ENCODE results near the gene RASSF3.

DNA sequence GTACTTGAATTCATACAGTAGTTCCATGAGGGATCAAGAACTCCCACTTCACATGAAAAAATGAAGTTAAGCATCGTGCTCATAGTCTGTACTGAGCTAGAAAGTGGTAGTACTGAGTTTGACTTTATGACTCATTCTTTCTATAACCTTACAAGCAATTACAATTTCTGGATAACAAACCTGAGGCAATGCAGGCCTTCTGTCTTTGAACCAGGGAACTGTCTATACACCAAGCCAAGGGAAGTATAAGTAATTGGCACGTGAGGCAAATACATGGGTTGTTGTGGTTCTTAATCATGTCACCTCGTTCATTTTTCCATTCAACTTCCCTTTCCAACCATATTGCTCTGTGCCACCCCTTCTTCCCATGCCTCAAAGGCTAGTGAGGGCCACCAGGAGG lies 132.1 kb downstream of the RASSF3 start:
- TF ChIP-seq, protein P1, sequence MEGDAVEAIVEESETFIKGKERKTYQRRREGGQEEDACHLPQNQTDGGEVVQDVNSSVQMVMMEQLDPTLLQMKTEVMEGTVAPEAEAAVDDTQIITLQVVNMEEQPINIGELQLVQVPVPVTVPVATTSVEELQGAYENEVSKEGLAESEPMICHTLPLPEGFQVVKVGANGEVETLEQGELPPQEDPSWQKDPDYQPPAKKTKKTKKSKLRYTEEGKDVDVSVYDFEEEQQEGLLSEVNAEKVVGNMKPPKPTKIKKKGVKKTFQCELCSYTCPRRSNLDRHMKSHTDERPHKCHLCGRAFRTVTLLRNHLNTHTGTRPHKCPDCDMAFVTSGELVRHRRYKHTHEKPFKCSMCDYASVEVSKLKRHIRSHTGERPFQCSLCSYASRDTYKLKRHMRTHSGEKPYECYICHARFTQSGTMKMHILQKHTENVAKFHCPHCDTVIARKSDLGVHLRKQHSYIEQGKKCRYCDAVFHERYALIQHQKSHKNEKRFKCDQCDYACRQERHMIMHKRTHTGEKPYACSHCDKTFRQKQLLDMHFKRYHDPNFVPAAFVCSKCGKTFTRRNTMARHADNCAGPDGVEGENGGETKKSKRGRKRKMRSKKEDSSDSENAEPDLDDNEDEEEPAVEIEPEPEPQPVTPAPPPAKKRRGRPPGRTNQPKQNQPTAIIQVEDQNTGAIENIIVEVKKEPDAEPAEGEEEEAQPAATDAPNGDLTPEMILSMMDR (IDR thresholded peaks at IDR 0.05; ENCODE audit: insufficient read depth, low read length) = no peak
- TF ChIP-seq POLR2AphosphoS5 (IDR thresholded peaks at IDR 0.05; ENCODE audit: low read depth) = no peak
- TF ChIP-seq, protein P2, sequence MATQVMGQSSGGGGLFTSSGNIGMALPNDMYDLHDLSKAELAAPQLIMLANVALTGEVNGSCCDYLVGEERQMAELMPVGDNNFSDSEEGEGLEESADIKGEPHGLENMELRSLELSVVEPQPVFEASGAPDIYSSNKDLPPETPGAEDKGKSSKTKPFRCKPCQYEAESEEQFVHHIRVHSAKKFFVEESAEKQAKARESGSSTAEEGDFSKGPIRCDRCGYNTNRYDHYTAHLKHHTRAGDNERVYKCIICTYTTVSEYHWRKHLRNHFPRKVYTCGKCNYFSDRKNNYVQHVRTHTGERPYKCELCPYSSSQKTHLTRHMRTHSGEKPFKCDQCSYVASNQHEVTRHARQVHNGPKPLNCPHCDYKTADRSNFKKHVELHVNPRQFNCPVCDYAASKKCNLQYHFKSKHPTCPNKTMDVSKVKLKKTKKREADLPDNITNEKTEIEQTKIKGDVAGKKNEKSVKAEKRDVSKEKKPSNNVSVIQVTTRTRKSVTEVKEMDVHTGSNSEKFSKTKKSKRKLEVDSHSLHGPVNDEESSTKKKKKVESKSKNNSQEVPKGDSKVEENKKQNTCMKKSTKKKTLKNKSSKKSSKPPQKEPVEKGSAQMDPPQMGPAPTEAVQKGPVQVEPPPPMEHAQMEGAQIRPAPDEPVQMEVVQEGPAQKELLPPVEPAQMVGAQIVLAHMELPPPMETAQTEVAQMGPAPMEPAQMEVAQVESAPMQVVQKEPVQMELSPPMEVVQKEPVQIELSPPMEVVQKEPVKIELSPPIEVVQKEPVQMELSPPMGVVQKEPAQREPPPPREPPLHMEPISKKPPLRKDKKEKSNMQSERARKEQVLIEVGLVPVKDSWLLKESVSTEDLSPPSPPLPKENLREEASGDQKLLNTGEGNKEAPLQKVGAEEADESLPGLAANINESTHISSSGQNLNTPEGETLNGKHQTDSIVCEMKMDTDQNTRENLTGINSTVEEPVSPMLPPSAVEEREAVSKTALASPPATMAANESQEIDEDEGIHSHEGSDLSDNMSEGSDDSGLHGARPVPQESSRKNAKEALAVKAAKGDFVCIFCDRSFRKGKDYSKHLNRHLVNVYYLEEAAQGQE (IDR thresholded peaks at IDR 0.05; ENCODE audit: insufficient replicate concordance, low read depth) = no peak

Measured in HL-60 (cell line).